Occipital lobe (tissue), 2 donors: ENCODE measurements around the gene CD46. TPM values are rescaled to one million over a fixed set of nuclear protein-coding genes. Genes with fewer than 3 reads are reported as not detected.
"Not testable (repeated sequence)": the region's sequence is repeated elsewhere in the genome, so short reads cannot be mapped to it uniquely, and the experiment has no call there.

Experiments
- DNase-seq: peaks from one replicate; lab custom pipeline; 2025; lab: John Stamatoyannopoulos, UW
- total RNA-seq: library from RNA; depleted of rRNA; stranded (reverse); fragments of >200 nt; gene quantifications from one replicate; pipeline ENCODE4 v1.2.3, GENCODE V29; 2014

The CD46 gene
- total RNA-seq, 1 donor from 2014 or later = 146 TPM

DNA sequence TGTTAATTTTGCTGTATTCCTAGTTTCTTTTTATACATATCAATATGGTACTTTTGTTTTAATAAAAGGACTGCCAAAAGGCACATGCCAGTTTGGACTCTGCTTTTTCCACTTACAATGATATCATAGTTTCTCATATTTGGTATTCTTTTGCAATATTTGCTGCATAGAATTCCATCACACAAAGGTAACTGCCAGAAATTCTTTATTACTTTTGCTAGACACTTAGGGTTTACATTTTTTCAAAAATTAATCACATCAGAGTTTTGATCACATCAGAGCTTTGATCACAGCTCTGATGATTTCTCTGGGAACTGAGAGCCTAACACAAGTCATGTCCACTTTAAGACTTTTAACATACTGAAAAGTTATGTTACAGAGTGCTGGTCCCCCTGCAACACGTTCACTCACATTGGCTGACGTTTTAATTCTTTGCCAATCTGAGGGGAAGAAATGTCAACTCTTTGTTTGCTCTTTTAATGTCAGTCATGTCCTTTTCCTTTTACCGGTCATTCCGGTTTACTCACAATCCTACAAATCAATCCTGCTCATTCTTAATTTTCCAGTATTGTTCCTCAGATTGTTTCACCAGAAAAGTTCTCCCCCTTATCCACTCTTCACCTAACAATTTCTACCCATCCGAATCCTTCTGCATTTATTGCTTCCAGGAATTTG is 1.1 kb upstream of the CD46 start:
- DNase-seq = no peak

DNA sequence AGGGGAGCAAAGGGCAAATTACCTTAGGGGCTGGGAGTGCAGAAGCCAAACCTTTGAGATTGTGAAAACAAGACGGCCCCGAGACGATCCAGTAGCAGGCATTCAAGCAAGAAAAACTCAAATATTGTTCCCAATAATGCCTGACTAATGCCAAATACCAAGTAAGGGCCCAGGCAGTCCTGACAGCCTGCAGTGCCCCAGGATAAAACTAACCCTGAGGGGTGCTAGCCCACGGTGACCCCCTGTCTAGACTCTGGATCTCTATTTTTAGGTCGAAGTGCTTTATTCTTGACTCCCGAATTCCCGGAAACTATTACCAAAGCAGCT is 428 bp upstream of the CD46 start:
- not testable (repeated sequence) for DNase-seq

DNA sequence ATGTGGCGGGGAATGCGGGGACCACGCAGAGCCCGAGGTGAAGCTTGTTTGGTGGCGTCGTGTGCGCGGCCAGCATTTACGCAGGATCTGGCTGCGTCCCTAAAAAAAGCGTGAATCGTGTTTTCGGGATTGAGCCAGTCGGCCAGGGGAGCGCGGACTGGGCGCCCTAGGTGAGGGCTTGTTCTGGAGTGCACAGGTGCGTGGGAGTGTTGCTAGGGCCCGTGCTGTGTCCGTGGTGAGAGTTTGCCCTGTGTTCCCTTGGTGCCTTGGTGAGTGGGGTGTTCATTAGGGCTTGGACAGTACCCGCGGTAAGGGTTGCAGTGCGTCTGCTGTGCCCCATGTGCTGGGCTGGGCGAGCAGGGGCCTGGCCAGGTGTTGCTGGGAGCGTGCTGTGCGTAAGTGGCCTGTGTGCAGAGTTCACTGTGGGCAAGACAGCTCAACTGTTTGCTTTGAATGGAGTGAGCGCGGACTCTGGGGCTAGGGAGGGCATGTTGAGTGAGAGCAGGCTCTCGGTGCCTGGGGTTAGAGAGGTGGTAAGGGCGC is 673 bp downstream of the CD46 start:
- DNase-seq = no peak

DNA sequence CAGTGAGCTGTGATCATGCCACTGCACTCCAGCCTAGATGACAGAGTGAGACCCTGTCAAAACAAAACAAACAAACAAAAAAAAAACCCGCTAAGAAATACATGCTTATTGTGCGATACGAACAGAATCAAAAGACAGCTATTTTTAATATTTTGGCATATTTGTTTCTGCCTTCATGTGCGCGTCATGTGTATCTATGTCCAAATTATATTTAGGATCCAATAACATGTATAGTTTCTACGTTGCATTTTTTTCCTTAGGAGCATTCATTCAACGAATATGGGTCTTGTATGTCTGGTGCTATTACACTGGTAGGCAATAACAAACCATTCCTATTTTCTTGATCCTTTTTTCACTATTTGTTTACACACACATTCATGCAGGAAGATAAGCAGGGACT is 1.8 kb downstream of the CD46 start:
- no peak for DNase-seq

DNA sequence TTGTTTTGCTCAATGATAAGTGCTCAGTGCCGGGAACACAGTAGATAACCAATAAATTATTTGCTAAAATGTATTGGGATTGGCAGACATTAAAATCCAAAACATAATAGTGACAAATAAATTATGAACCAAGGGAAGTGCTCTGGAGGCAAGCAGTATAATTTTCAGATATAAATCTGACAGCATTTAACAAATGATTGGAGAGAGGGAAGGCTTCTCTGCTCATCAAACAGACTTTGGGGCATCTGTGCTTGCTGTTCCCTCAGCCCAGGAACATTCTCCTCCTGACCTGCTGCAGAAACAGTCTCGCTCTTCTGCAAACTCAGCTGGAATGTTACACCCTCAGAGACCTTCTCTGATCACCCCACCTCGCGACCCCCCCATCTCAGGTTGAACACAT is 2.2 kb downstream of the CD46 start:
- DNase-seq = no peak

DNA sequence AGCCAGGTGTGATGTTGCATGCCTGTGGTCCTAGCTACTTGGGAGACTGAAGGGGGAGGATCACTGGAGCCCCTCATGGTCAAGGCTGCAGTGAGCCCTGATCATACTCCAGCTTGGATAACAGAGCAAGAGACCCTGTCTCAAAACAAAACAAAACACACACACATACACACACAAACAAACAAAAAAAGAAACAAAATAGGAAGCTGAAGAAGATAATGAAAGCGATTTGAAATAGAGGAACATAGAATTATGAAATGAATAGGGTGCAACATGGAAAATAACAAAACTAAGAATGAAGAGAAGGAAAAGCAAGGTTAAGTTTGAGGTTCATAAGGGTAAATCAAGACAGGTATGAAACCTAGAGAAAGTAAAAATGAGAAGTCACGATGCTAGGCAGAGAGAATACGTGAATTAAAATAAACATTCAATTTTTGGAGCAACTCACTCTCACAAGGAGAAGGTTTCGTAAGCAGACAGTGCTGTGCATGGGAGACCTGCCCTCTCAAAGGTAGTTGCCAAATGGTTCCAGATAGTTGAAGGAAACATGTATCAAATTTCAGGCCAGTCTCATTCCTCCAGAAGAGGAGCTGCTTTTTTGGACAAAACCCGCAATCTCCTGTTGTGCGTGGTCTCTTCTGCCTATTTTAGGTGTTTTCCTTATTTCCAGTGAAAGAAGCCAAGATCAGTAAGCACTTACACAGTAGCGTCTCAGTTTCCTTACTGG is 3.3 kb downstream of the CD46 start:
- no peak for DNase-seq

DNA sequence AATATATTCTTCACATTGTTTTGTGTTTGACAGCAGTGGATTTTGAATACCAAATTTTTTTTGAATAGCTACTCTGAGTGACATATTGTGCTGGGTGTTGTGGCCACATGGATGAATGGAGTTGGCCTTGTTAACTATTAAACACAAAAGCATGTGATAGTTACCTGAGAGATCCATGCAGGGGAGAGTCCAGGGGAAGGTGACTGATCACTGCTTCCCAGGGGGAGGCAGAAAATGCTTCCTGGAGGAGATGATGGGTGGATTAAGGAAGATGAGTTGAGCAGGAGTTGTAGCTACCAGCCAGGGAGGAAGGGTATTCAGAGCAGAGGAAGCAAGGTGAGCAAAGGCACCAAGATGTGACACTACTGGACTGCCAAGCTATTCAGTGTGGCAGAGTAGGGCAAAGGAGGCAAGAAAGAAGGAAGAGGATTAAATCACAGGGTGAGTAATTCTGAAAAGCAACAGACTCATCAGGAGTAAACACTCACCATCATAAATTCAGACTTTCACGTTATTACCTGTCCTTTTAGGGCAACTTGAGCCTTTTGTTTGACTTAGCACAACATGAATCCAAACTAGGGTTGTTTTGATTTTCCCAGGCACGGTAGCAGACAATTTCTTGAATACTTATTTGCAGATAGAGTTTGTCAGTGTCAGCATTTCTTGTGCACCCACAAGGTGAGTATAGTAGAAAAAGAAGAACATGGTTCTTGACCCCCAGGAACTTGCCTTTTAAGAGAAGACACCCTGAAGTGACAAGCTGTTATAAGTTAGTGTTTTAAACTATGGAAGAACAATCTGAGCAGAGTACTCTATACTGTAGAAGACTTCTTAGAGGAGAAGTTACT is 4.2 kb downstream of the CD46 start:
- DNase-seq = no peak

DNA sequence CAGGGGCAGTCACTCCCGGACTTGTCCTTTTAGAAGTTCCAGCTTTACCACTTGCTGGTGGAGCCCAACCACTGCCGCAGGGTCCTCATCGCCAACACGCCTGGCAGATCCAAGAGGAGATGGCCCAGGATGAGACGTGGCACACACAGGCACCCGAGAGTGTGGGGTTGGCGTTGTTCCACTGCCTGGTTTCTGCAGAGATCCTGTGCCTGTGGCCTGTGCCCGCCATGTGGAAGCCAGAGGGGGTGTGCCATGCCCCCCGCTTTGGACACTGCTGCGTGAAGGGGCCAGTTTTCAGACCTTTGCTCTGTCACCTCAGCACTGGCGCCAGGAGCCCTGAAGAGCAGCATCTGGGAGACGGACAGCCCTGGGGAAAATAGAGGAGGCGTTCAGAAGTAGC is 10.8 kb downstream of the CD46 start:
- DNase-seq = no peak

DNA sequence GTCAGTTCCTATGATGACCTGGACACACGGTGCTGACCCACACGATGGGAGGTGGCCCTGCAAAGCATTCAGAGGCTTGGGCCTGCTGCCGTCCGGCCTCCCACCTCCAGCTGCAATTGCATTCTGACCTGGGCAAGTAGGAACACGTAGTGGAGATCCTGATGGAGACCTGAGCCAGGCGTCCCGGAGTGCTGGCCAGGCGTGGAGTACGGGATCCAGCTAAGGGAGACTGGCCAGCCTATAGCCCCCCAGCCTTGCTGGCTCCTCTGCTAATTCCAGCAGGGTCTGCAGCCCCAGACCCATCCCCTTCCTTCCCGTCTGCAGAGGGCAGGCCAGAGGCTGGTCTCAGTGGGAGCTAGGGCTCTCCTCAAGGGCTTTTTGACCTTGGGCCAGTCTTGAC is 11.2 kb downstream of the CD46 start:
- DNase-seq = no peak

DNA sequence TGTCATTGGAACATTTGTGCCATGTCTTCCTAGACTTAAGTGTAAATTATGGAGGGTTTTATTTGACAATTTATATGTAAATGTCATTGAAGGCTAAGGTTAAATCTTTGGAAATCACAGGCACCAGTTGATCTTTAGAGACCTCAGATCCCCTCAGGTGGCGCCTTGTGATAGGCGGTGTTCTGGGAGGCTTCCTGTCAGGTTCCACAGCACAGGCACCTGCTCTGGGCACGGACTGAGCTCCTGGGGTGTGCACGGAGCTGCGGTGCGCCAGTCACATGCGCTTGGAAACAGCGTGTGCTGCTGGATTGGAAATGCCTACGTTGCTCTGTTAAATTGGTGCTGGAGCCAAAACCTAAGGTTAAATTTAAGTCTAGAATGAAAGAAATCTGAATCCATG is 12.1 kb downstream of the CD46 start:
- DNase-seq = no peak

DNA sequence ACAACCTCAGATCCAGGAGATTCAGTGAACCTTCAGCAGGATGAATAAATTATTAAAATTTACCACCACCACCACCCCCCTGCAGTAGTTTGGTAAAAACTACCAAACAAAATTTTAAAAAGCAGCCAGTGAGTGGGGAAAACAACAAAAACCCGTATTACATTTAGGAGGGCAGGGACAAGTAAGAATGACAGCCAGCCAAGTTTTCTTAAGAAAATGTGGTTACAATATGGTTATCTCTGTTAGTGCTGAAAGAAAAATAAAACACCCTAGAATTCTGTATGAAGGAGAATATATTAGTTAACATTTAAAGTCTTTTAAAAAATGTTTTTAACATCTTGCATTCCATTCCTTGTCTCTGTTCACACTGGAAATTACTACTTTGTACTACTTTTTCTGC is 14.7 kb downstream of the CD46 start:
- DNase-seq = no peak

DNA sequence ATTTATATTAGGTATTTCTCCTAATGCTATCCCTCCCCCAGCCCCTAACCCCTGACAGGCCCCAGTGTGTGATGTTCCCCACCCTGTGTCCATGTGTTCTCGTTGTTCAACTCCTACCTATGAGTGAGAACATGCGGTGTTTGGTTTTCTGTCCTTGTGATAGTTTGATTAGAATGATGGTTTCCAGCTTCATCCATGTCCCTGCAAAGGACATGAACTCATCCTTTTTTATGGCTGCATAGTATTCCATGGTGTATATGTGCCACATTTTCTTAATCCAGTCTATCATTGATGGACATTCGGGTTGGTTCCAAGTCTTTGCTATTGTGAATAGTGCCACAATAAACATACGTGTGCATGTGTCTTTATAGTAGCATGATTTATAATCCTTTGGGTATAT is 18.7 kb downstream of the CD46 start:
- DNase-seq = not testable (repeated sequence)

DNA sequence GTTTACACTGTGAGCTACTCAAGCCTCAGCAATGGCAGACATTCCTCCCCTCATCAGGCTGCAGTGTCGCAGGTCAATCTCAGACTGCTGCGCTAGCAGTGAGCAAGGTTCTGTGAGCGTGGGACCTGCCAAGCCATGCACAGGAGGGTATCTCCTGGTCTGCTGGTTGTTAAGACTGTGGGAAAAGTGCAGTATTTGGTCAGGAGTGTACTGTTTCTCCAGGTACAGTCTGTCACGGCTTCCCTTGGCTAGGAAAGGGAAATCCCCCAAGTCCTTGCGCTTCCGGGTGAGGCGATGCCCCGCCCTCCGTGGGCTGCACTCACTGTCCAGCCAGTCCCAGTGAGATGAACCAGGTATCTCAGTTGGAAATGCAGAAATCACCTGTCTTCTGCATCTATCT is 24.2 kb downstream of the CD46 start:
- DNase-seq = not testable (repeated sequence)

DNA sequence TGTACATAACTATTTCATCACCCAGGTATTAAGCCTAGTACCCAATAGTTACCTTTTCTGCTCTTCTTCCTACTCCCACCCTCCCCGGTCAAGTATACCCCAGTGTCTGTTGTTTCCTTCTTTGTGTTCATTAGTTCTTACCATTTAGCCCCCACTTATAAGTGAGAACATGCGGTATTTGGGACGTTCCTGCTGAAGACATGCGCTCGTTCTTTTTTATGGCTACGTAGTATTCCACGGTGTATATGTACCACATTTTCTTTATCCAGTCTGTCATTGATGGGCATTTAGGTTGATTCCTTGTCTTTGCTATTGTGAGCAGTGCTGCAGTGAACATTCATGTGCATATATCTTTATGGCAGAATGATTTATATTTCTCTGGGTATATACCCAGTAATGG is 25.6 kb downstream of the CD46 start:
- DNase-seq = not testable (repeated sequence)

DNA sequence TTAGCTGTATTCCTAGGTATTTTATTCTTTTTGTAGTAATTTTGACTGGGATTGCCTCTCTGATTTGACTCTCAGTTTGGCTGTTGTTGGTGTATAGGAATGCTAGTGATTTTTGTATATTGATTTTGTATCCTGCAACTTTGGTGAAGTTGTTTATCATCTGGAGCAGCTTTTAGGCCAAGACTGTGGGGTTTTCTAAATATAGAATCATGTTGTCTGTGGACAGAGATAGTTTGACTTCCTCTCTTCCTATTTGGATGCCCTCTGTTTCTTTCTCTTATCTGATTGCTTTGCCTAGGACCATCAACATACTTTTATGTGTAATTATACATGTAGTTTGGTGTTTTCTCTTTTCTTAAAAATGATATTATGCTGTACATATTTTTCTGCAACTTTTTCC is 27.2 kb downstream of the CD46 start:
- no peak for DNase-seq

DNA sequence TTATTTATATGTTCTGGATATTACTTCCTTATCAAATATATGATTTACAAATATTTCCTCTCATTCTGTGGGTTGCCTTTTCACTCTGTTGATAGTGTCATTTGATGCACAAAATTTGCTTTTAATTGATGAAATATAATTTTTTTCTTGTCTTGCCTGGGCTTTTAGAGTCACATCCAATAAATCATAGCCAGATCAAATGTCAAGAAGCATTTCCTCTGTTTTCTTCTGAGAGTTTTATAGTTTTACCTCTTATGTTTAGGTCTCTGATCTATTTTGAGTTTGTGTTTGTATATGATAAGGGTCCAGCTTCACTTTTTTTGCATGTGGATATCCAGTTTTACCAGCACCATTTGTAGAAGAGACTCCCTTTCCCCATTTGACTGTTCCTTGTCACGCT is 29.5 kb downstream of the CD46 start:
- DNase-seq = no peak

DNA sequence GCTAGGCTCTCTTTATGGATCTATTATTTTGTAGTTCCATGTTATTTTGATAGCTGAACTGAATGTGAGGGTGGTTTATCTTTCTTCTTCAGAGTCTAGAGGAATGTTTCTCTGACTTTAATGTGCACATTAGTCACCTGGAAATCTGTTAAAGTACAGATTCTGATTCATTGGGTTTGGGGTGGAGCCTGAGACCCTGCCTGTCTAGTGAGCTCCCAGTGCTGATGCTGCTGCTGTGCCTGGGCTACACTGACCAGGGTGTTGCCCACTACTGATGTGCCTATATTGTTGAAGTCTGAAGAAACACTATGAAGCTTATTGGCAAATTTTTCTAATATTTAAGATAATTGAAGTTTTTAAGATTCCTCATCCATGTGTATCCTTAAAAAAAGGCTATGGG is 35.9 kb downstream of the CD46 start:
- DNase-seq = no peak

DNA sequence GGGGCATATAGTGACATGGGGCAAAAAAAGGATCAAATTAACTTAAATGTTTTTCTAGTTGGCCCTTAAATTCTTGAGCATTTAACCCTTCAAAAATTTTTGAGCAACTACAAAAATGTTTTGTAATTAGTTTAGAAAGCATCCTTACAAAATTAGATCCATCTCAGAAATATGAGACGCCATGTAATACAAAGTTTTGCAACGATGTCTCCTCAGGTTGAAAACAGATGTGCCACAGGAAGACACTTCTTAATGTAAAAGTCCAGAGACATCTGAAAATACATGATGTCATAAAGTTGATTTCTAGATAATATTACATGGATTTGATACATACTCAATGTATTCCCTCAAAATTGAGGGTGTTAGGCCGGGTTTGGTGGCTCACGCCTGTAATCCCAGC is 37.5 kb downstream of the CD46 start:
- no peak for DNase-seq

DNA sequence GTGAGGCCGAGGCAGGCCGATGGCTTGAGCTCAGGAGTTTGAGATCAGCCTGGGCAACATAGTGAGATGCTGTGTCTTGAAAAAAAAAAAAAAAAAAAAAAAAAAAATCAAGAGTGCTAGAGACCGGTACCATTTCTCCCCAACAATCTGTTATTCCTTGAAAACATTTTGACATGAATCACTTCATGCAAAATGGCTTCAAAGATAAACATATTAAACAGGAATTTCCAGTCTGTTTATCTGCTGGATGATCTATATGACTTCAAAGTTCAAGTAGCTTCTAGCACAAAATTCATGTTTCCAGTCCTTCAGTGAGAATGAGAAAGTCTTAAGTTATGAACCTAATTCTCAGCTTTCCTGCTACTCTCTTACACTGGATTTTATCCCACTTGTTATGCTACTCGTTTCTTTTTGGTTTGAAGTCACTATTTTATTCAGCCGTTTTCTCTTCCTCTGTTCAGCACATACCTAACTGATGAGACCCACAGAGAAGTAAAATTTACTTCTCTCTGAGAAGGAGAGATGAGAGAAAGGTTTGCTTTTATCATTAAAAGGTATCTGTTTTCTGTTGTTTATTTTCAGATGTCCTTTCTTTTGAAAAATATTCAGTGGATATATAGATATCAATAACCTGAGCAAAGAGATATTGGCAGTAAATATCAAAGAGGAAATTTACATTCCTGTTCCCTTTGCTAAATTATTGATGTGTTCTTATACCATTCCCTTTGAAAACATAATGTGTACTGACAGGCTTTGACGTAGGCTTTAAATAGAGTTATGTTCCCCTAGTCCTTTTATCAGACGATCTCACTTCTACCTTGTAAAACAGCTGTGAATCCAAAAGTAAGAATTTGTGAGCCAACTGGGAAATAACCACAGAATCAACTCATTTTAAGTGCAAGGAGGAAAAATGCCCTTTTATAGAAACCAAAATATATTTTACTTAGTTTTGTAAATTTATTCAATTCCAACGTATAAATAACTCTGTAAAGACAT is 38.2 kb downstream of the CD46 start:
- no peak for DNase-seq

DNA sequence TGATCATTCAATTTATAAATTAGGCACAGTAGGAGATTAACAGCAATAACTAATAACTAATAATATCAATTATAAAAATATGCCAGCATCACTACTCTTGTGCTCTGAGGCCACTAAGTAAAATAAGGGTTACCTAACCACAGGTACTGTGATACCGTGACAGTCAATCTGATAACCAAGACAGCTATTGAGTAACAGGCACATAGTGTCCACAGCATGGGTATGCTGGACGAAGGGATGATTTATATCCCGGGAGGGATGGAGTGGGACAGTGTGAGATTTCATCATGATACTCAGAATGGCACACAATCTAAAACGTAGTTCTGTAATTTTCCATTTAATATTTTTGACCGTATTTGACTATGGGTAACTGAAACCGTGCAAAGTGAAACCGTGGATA is 39.4 kb downstream of the CD46 start:
- DNase-seq = no peak

DNA sequence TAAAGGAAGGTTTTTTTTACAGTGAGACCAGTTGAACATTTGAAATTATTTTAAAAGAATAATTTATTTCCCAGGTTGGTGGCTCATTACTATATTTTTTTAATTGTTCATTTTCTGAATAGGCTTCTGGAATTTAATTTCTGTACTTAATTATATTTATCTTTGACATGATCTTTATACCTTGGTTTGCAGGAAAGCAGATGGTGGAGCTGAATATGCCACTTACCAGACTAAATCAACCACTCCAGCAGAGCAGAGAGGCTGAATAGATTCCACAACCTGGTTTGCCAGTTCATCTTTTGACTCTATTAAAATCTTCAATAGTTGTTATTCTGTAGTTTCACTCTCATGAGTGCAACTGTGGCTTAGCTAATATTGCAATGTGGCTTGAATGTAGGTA is 41.5 kb downstream of the CD46 start:
- DNase-seq = no peak
